ENCODE data around the gene KPNA1.
A peak's percentile ranks its signal among the peaks of the same experiment; 100 is the strongest.
"Not testable (repeated sequence)": the region's sequence is repeated elsewhere in the genome, so short reads cannot be mapped to it uniquely, and the experiment has no call there.

KPNA1 gene

GRCh38 chr3:122520861-122521260, 6.1 kb upstream of the KPNA1 start:
- no peak for DNase-seq

GRCh38 chr3:122519693-122520092, 5.0 kb upstream of the KPNA1 start:
- no peak for DNase-seq

GRCh38 chr3:122516846-122517360, 2.2 kb upstream of the KPNA1 start:
- no peak for DNase-seq

GRCh38 chr3:122515870-122516269, 1.1 kb upstream of the KPNA1 start:
- no peak for DNase-seq

GRCh38 chr3:122515020-122515468, 305 bp upstream of the KPNA1 start:
- peak in 2 of 58 donors; percentile 6 to 27 for DNase-seq

GRCh38 chr3:122513386-122514122, 1.2 kb downstream of the KPNA1 start:
- no peak for DNase-seq

GRCh38 chr3:122512284-122512683, 2.5 kb downstream of the KPNA1 start:
- no peak for DNase-seq

- DNase-seq: no peak
These were observed 3.7 kb downstream of the KPNA1 start for GRCh38 chr3:122510878-122511535.

GRCh38 chr3:122508944-122509343, 5.8 kb downstream of the KPNA1 start:
- DNase-seq: not testable (repeated sequence)

GRCh38 chr3:122508135-122508914, 6.4 kb downstream of the KPNA1 start:
- DNase-seq: no peak

GRCh38 chr3:122506450-122506849, 8.3 kb downstream of the KPNA1 start:
- no peak for DNase-seq

- no peak for DNase-seq
These were observed 9.1 kb downstream of the KPNA1 start for GRCh38 chr3:122505676-122506075.

- DNase-seq: no peak
These were observed 11.8 kb downstream of the KPNA1 start for GRCh38 chr3:122502941-122503340.

- DNase-seq: no peak
These were observed 12.6 kb downstream of the KPNA1 start for GRCh38 chr3:122502139-122502538.

GRCh38 chr3:122500964-122501363, 13.8 kb downstream of the KPNA1 start:
- not testable (repeated sequence) for DNase-seq

- DNase-seq: no peak
These were observed 16.6 kb downstream of the KPNA1 start for GRCh38 chr3:122498152-122498551.

- DNase-seq: no peak
These were observed 17.3 kb downstream of the KPNA1 start for GRCh38 chr3:122497425-122497824.

- DNase-seq: no peak
These were observed 18.2 kb downstream of the KPNA1 start for GRCh38 chr3:122496508-122496907.

GRCh38 chr3:122493296-122493695, 21.4 kb downstream of the KPNA1 start:
- DNase-seq: no peak

- no peak for DNase-seq
These were observed 26.3 kb downstream of the KPNA1 start for GRCh38 chr3:122488262-122488973.

- no peak for DNase-seq
These were observed 29.8 kb downstream of the KPNA1 start for GRCh38 chr3:122484985-122485384.

Measured in anterior cingulate cortex (tissue), 58 donors.